Measurements from ENCODE around the gene SELP. TPM values are rescaled to one million over a fixed set of nuclear protein-coding genes. Genes with fewer than 3 reads are reported as not detected.

Gene SELP
- total RNA-seq, 2 donors from 2014 or later: 1.6 to 2.9 TPM

GRCh38 chr1:169604781-169605560 is 25.0 kb downstream of the SELP start:
- H3K27me3 ChIP-seq: peaks cover 0 to 4% of the 10 kb centered on the region in 2 donors
- ATAC-seq (no peak), DNase-seq (peak in 1 of 4 donors; percentile 38)
- TF ChIP-seq POLR2A (IDR thresholded peaks at IDR 0.05): no peak
- TF ChIP-seq CTCF (IDR thresholded peaks at IDR 0.05): no peak
- H3K36me3 ChIP-seq (replicated peaks in 1 of 2; ENCODE audit: insufficient read depth in 1 of 2, low read depth in 2 of 2): no peaks in the 10 kb centered on the region
- H3K9me3 ChIP-seq: no peaks in the 10 kb centered on the region
- H3K4me3 ChIP-seq: no peak overlapping the region
- WGBS, 2 donors: 46 to 50% methylated on average over 5 of the region's 5 CpGs
- H3K27ac ChIP-seq: no peak overlapping the region
- no peaks in the 10 kb centered on the region for H3K4me1 ChIP-seq
- intact Hi-C loops (cut with DNase I): no loop called here

GRCh38 chr1:169601096-169601881 is 28.6 kb downstream of the SELP start:
- no peak for DNase-seq
- 31 to 35% methylated on average over 3 of the region's 3 CpGs for WGBS, 2 donors

GRCh38 chr1:169595764-169596711 is 33.9 kb downstream of the SELP start:
- H3K27me3 ChIP-seq: peaks cover 0 to 4% of the 10 kb centered on the region in 2 donors
- intact Hi-C loops (cut with DNase I): no loop called here
- no peak overlapping the region for H3K27ac ChIP-seq
- TF ChIP-seq CTCF (IDR thresholded peaks at IDR 0.05) (no peak), POLR2A (IDR thresholded peaks at IDR 0.05) (no peak)
- H3K4me1 ChIP-seq: no peaks in the 10 kb centered on the region
- ATAC-seq (no peak), DNase-seq (no peak)
- H3K4me3 ChIP-seq: no peak overlapping the region
- 38 to 64% methylated on average over 3 of the region's 3 CpGs for WGBS, 2 donors
- no peaks in the 10 kb centered on the region for H3K9me3 ChIP-seq
- no peaks in the 10 kb centered on the region for H3K36me3 ChIP-seq (replicated peaks in 1 of 2; ENCODE audit: insufficient read depth in 1 of 2, low read depth in 2 of 2)

More at GRCh38 chr1:169601096-169601881, 28.6 kb downstream of the SELP start:
- no peak overlapping the region for H3K4me3 ChIP-seq
- H3K27me3 ChIP-seq: peaks cover 0 to 4% of the 10 kb centered on the region in 2 donors
- intact Hi-C loops (cut with DNase I): no loop called here
- no peak overlapping the region for H3K27ac ChIP-seq
- TF ChIP-seq CTCF (IDR thresholded peaks at IDR 0.05): peak in 5 of 7 experiments; percentile 8 to 34 (median 17)
- no peak for TF ChIP-seq POLR2A (IDR thresholded peaks at IDR 0.05)
- no peak for ATAC-seq
- no peaks in the 10 kb centered on the region for H3K36me3 ChIP-seq (replicated peaks in 1 of 2; ENCODE audit: insufficient read depth in 1 of 2, low read depth in 2 of 2)
- no peaks in the 10 kb centered on the region for H3K4me1 ChIP-seq
- H3K9me3 ChIP-seq: no peaks in the 10 kb centered on the region

- Histone ChIP-seq H3K9me3 (no peaks in the 10 kb centered on the region), H3K4me1 (no peaks in the 10 kb centered on the region), H3K27me3 (no peaks in the 10 kb centered on the region), H3K27ac (no peak overlapping the region), H3K36me3 (replicated peaks in 1 of 2; ENCODE audit: insufficient read depth in 1 of 2, low read depth in 2 of 2) (no peaks in the 10 kb centered on the region), H3K4me3 (no peak overlapping the region)
- WGBS, 2 donors: 47 to 50% methylated on average over 3 of the region's 3 CpGs
- ATAC-seq (no peak), DNase-seq (no peak)
- intact Hi-C loops (cut with DNase I): no loop called here
- TF ChIP-seq CTCF (IDR thresholded peaks at IDR 0.05): no peak
- no peak for TF ChIP-seq POLR2A (IDR thresholded peaks at IDR 0.05)
Observed at GRCh38 chr1:169594391-169594790, 35.5 kb downstream of the SELP start.
